Osteoblast (primary cell): Measurements from ENCODE around the gene CLTCL1. TPM values are rescaled to one million over a fixed set of nuclear protein-coding genes. Genes with fewer than 3 reads are reported as not detected.

Source experiments
- DNase-seq: peaks from one replicate; pipeline ENCODE4 v3.0.0; 2011; ENCODE audit warnings: low spot score, mixed read lengths; ENCODE audit not compliant: insufficient read length; ENCODE audit errors: missing footprints
- H2AFZ ChIP-seq: 2 replicates; pipeline ENCODE4 v1.6.0; 2011; ENCODE audit warnings: mild to moderate bottlenecking, low read length
- H3K27ac ChIP-seq: 2 replicates; pipeline ENCODE4 v1.5.1; 2011; ENCODE audit warnings: mild to moderate bottlenecking, low read depth, low read length, moderate library complexity
- H3K27me3 ChIP-seq: 2 replicates; pipeline ENCODE4 v1.6.0; 2012; ENCODE audit warnings: mild to moderate bottlenecking, control low read depth, inconsistent platforms, low read length, moderate library complexity; ENCODE audit not compliant: insufficient read depth
- H3K36me3 ChIP-seq: 2 replicates; pipeline ENCODE4 v1.5.1; 2011; ENCODE audit warnings: mild to moderate bottlenecking, low read length, control low read depth, moderate library complexity; ENCODE audit not compliant: insufficient read depth
- H3K4me1 ChIP-seq: 2 replicates; pipeline ENCODE4 v1.5.1; 2011; ENCODE audit warnings: mild to moderate bottlenecking, low read length, control low read depth, moderate library complexity; ENCODE audit not compliant: insufficient read depth
- H3K4me2 ChIP-seq: 2 replicates; pipeline ENCODE4 v1.6.0; 2011; ENCODE audit warnings: mild to moderate bottlenecking, low read length; ENCODE audit not compliant: insufficient read depth
- H3K4me3 ChIP-seq: fragments of 200-600 bp; sonication (generic); 3 replicates; pipeline ENCODE4 v1.5.1; 2012; ENCODE audit warnings: mild to moderate bottlenecking, low read length, inconsistent platforms; ENCODE audit not compliant: insufficient read depth
- H3K79me2 ChIP-seq: 2 replicates; pipeline ENCODE4 v1.6.0; 2012; ENCODE audit warnings: mild to moderate bottlenecking, low read length, control low read depth, inconsistent platforms; ENCODE audit not compliant: insufficient read depth
- H3K9me3 ChIP-seq: 2 replicates; pipeline ENCODE4 v1.5.1; 2011; ENCODE audit warnings: low read depth, low read length, control low read depth
- H4K20me1 ChIP-seq: 2 replicates; pipeline ENCODE4 v1.6.0; 2012; ENCODE audit warnings: mild to moderate bottlenecking, low read length, control low read depth; ENCODE audit not compliant: insufficient read depth
- CTCF ChIP-seq: IDR thresholded peaks from 2 replicates; pipeline ENCODE4 v1.5.1; 2011; ENCODE audit warnings: mild to moderate bottlenecking, low read depth, low read length, moderate library complexity; ENCODE audit errors: extremely low read depth
- total RNA-seq: library from RNA; depleted of rRNA; stranded (reverse); fragments of >200 nt; gene quantifications from 2 replicates; pipeline ENCODE4 v1.2.3, GENCODE V29; 2012

The CLTCL1 gene
- total RNA-seq, 1 donor, result 29.7 TPM

DNA sequence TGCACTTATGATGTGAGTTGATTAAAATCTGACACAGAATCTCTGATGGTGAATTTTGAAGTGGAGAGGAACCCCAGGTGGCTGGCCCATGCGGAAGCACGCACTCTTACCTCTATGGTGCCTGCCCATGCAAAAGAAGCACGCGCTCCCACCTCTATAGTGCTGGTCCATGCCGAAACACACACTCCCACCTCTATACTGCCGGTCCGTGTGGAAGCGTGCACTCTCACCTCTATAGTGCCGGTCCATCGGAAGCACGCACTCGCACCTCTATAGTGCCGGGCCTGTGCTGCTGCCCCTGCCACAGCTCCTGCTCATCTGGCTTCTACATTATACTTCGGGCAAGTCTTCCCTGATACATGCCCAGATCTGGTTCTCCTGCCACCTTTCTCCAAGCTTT is 76.2 kb downstream of the CLTCL1 start:
- Histone ChIP-seq H2AFZ (no peak overlapping the region), H4K20me1 (no peaks in the 10 kb centered on the region), H3K27ac (no peak overlapping the region), H3K4me3 (no peak overlapping the region), H3K9me3 (no peaks in the 10 kb centered on the region), H3K4me1 (no peaks in the 10 kb centered on the region), H3K36me3 (peaks cover 15% of the 10 kb centered on the region), H3K27me3 (no peaks in the 10 kb centered on the region), H3K79me2 (no peaks in the 10 kb centered on the region), H3K4me2 (no peak overlapping the region)
- no peak for TF ChIP-seq CTCF
- no peak for DNase-seq

GRCh38 chr22:19214078-19214473 is 77.4 kb downstream of the CLTCL1 start:
- Histone ChIP-seq H3K4me1 (no peaks in the 10 kb centered on the region), H4K20me1 (no peaks in the 10 kb centered on the region), H3K36me3 (peaks cover 12% of the 10 kb centered on the region), H3K9me3 (no peaks in the 10 kb centered on the region), H3K27me3 (no peaks in the 10 kb centered on the region), H3K4me2 (no peak overlapping the region), H3K79me2 (no peaks in the 10 kb centered on the region), H3K27ac (no peak overlapping the region), H3K4me3 (no peak overlapping the region), H2AFZ (no peak overlapping the region)
- DNase-seq, result no peak
- TF ChIP-seq CTCF, result no peak

DNA sequence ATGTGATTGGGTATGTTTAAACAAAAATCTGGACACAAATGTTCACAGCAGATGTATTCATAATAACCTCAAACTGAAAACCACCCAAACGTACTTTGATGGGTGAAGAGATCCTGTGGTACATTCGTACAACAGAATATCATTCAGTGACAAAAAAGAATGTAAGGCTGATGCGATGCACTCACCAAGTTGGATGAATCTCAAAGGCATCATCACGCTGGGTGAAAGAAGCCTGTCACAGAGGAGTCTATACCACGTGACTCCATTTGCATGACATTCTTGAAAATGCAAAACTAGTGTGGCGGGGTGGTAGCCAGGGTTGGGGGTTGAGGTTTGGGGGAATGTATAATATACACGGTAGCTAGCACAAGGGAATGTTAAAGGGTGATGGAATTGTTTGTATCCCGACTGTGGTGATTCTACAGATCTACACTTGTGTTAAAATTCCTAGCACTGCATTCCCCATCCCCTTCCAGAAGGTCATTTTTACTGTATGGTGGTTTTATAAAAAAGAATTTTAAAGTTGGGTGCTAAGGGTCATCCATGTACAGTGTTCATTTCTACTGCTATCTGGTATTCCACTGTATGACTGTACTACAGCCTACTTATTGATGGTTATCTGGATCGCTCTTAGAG is 78.0 kb downstream of the CLTCL1 start:
- DNase-seq, result no peak
- H3K27ac ChIP-seq, result no peak overlapping the region
- H3K79me2 ChIP-seq, result no peaks in the 10 kb centered on the region
- H2AFZ ChIP-seq, result no peak overlapping the region
- H3K4me1 ChIP-seq, result no peaks in the 10 kb centered on the region
- no peak overlapping the region for H3K4me3 ChIP-seq
- no peaks in the 10 kb centered on the region for H3K9me3 ChIP-seq
- H3K27me3 ChIP-seq, result no peaks in the 10 kb centered on the region
- H3K36me3 ChIP-seq, result peaks cover 17% of the 10 kb centered on the region
- H3K4me2 ChIP-seq, result no peak overlapping the region
- no peak for TF ChIP-seq CTCF
- no peaks in the 10 kb centered on the region for H4K20me1 ChIP-seq

- no peak overlapping the region for H3K4me3 ChIP-seq
- DNase-seq, result no peak
- no peak overlapping the region for H2AFZ ChIP-seq
- no peaks in the 10 kb centered on the region for H4K20me1 ChIP-seq
- TF ChIP-seq CTCF, result no peak
- no peaks in the 10 kb centered on the region for H3K9me3 ChIP-seq
- no peak overlapping the region for H3K4me2 ChIP-seq
- H3K27me3 ChIP-seq, result no peaks in the 10 kb centered on the region
- H3K36me3 ChIP-seq, result peaks cover 21% of the 10 kb centered on the region
- H3K4me1 ChIP-seq, result no peaks in the 10 kb centered on the region
- no peak overlapping the region for H3K27ac ChIP-seq
- no peaks in the 10 kb centered on the region for H3K79me2 ChIP-seq
Observed at GRCh38 chr22:19213001-19213400, 78.5 kb downstream of the CLTCL1 start.
